ENCODE results near the gene GOLGA5. TPM values are rescaled to one million over a fixed set of nuclear protein-coding genes. Genes with fewer than 3 reads are reported as not detected.

Gene GOLGA5
- total RNA-seq, 1 experiment from 2014 or later = 25.4 TPM

GRCh38 chr14:92866901-92867865, 73.1 kb downstream of the GOLGA5 start:
- no peak overlapping the region for H3K9ac ChIP-seq (ENCODE audit: extremely low read depth, insufficient read length, low read length)
- H3K79me2 ChIP-seq (ENCODE audit: insufficient read depth, low read length) = no peaks in the 10 kb centered on the region
- no peaks in the 10 kb centered on the region for H3K4me1 ChIP-seq (ENCODE audit: insufficient read depth, low read length)
- H2BK12ac ChIP-seq (ENCODE audit: insufficient read length, low read depth, low read length) = no peak overlapping the region
- no peak overlapping the region for H4K5ac ChIP-seq (ENCODE audit: insufficient read length, low read depth, low read length)
- H3K18ac ChIP-seq (ENCODE audit: insufficient read length, low read depth, low read length) = no peak overlapping the region
- no peak overlapping the region for H2AK5ac ChIP-seq (ENCODE audit: insufficient read length, low read length)
- H2BK20ac ChIP-seq (ENCODE audit: low read depth, low read length, poor library complexity, severe bottlenecking) = no peak overlapping the region
- no peak for DNase-seq
- H3K27me3 ChIP-seq (ENCODE audit: insufficient read depth, low read length) = no peaks in the 10 kb centered on the region
- no peak overlapping the region for H3K56ac ChIP-seq (ENCODE audit: insufficient read length, low read depth, low read length)
- H3T11ph ChIP-seq (ENCODE audit: low read length) = no peak overlapping the region
- no peak overlapping the region for H2BK5ac ChIP-seq (ENCODE audit: insufficient read length, low read length)
- no peak overlapping the region for H3K27ac ChIP-seq (ENCODE audit: insufficient read length, low read depth, low read length)
- no peak overlapping the region for H2BK15ac ChIP-seq (ENCODE audit: low read depth, low read length)
- Mint-ChIP-seq H3K27me3 (ENCODE audit: low read depth) (peaks cover 4% of the 10 kb centered on the region), H3K36me3 (ENCODE audit: insufficient read depth in 1 of 3, low read depth in 3 of 3) (no peaks in the 10 kb centered on the region), H3K4me1 (no peaks in the 10 kb centered on the region), H3K4me3 (no peak overlapping the region), H3K27ac (no peak overlapping the region), H3K9me3 (peaks cover 0 to 5% of the 10 kb centered on the region in 2 experiments; a peak in 3 of 5 replicates)
- no peak overlapping the region for H2BK120ac ChIP-seq (ENCODE audit: low read depth, low read length, poor library complexity, severe bottlenecking)
- no peak overlapping the region for H3K14ac ChIP-seq (ENCODE audit: insufficient read depth, low read length)
- H3K79me1 ChIP-seq (ENCODE audit: insufficient read depth, low read depth, low read length, poor library complexity, severe bottlenecking) = no peaks in the 10 kb centered on the region
- no peak overlapping the region for H4K91ac ChIP-seq (ENCODE audit: insufficient read length, low read depth, low read length)
- no CpG with 5 or more reads among the region's 14 CpGs for WGBS (ENCODE audit: extremely low coverage, insufficient read length, low lambda C conversion rate)
- no peak overlapping the region for H3K23ac ChIP-seq (ENCODE audit: insufficient read length, low read depth, low read length)
- no peaks in the 10 kb centered on the region for H4K20me1 ChIP-seq (ENCODE audit: control insufficient read depth, insufficient read depth, insufficient read length)
- H3K4ac ChIP-seq (ENCODE audit: low read depth, low read length) = no peak overlapping the region
- no peak for TF ChIP-seq CTCF (conservative IDR thresholded peaks at IDR 0.05)
- no peak overlapping the region for H3K4me2 ChIP-seq (ENCODE audit: insufficient read depth, insufficient read length, low read length)
- no peaks in the 10 kb centered on the region for H3K23me2 ChIP-seq (ENCODE audit: insufficient read length, low read depth, low read length, poor library complexity, severe bottlenecking)
- no peak overlapping the region for H4K8ac ChIP-seq (replicated peaks; ENCODE audit: insufficient read length, low read depth, low read length)
- no peaks in the 10 kb centered on the region for H3K9me3 ChIP-seq (ENCODE audit: control insufficient read depth, low read depth, low read length)
- no peak overlapping the region for H2AFZ ChIP-seq (ENCODE audit: low read length)

Measured in H9 (cell line).